HepG2 (cell line): ENCODE measurements around the gene HLA-G. TPM values are rescaled to one million over a fixed set of nuclear protein-coding genes. Genes with fewer than 3 reads are reported as not detected.
"Not testable (repeated sequence)": the region's sequence is repeated elsewhere in the genome, so short reads cannot be mapped to it uniquely, and the experiment has no call there.

Experiments
- ATAC-seq: fragments of 200-7000 bp; cut with Tn5 transposase; 3 replicates; pipeline ENCODE4 v1.9.1; 2020; ENCODE audit warnings: mild to moderate bottlenecking, moderate library complexity
- BruUV-seq: library from RNA; stranded (reverse); fragments of 400-500 nt; replicated peaks from 2 replicates; lab custom pipeline; 2021; lab: Mats Ljungman, UMichigan
- CTCF ChIA-PET: fragments of 300-600 bp; formaldehyde crosslinking; extraction: SDS; loops from one replicate; lab custom pipeline; 2021; ENCODE audit warnings: low total read pairs, inconsistent platforms, low intra/inter-chr PET ratio; lab: Yijun Ruan, JAX
- POLR2A ChIA-PET: fragments of 350-600 bp; sonication (Branson Sonifier 250); formaldehyde crosslinking; loops from one replicate; lab custom pipeline; 2020; ENCODE audit warnings: antibody characterized with exemption, inconsistent platforms; lab: Yijun Ruan, JAX
- DNase-seq: peaks from one replicate; pipeline ENCODE4 v3.0.0-alpha.2; 2015; ENCODE audit warnings: low spot score
- FAIRE-seq: peaks from 3 replicates; lab custom pipeline; 2011; peaks lifted over from hg19 to GRCh38; lab: Jason Lieb, UNC
- H2AFZ ChIP-seq: one replicate; pipeline ENCODE4 v1.6.1; 2011; ENCODE audit warnings: low read length, inconsistent platforms
- H3K27ac ChIP-seq: fragments of 300-600 bp; 3 replicates; pipeline ENCODE4 v1.8.0; 2011; ENCODE audit warnings: mixed run types, mild to moderate bottlenecking, mixed read lengths, low read length, inconsistent platforms; ENCODE audit not compliant: insufficient read depth; ENCODE audit errors: extremely low read length
- H3K27me3 ChIP-seq, 2 experiments: fragments of 200-600 bp in 1 of 2; 2 replicates in 1 of 2; 3 replicates in 1 of 2; pipeline versions ENCODE4 v1.6.0 to v1.8.0; 2011; ENCODE audit warnings: low read length in 2 of 2, mild to moderate bottlenecking in 2 of 2, moderate library complexity in 2 of 2, inconsistent platforms in 1 of 2; ENCODE audit not compliant: insufficient read depth in 2 of 2, control insufficient read depth in 1 of 2
- H3K36me3 ChIP-seq, 2 experiments: fragments of 200-600 bp in 1 of 2; replicated peaks in 1 of 2; 2 replicates in 1 of 2; 3 replicates in 1 of 2; pipeline versions ENCODE4 v1.5.1 to v1.8.0; 2011; ENCODE audit warnings: low read length in 2 of 2, inconsistent platforms in 1 of 2; ENCODE audit not compliant: insufficient read depth in 2 of 2, control insufficient read depth in 1 of 2
- H3K4me1 ChIP-seq: 2 replicates; pipeline ENCODE4 v1.5.1; 2012; ENCODE audit warnings: low read length, inconsistent platforms; ENCODE audit not compliant: insufficient read depth
- H3K4me2 ChIP-seq: 2 replicates; pipeline ENCODE4 v1.6.0; 2011; ENCODE audit warnings: low read depth, low read length, inconsistent platforms
- H3K4me3 ChIP-seq, 3 experiments: fragments of 200-600 bp in 1 of 3; sonication (generic), shearing (Covaris generic) in 1 of 3; replicated peaks in 1 of 3; 2 replicates each; pipeline ENCODE4 v1.5.1; 2011 to 2016; ENCODE audit warnings: low read length in 3 of 3, inconsistent platforms in 2 of 3, low read depth in 2 of 3, mild to moderate bottlenecking in 2 of 3, control low read depth in 1 of 3, mixed read lengths in 1 of 3; ENCODE audit not compliant: insufficient read depth in 1 of 3
- H3K79me2 ChIP-seq: one replicate; pipeline ENCODE4 v1.6.1; 2011; ENCODE audit warnings: low read length, inconsistent platforms; ENCODE audit not compliant: insufficient read depth
- H3K9ac ChIP-seq: 2 replicates; pipeline ENCODE4 v1.6.0; 2011; ENCODE audit warnings: mild to moderate bottlenecking, low read depth, low read length, inconsistent platforms; ENCODE audit not compliant: insufficient read depth
- H3K9me3 ChIP-seq: 2 replicates; pipeline ENCODE4 v1.5.1; 2012; ENCODE audit warnings: mild to moderate bottlenecking, low read length
- H4K20me1 ChIP-seq: 2 replicates; pipeline ENCODE4 v1.6.0; 2011; ENCODE audit warnings: inconsistent platforms, mild to moderate bottlenecking, low read length, moderate library complexity; ENCODE audit not compliant: insufficient read depth
- BORCS8-MEF2B ChIP-seq: sonication (generic); formaldehyde crosslinking; IDR thresholded peaks from 2 replicates; pipeline ENCODE4 v1.8.0; 2022; ENCODE audit warnings: mild to moderate bottlenecking, missing genetic modification reagents
- FOXA1 ChIP-seq, 2 experiments: fragments of 450-650 bp in 1 of 2; sonication (generic) in 1 of 2; formaldehyde crosslinking in 1 of 2; IDR thresholded peaks; 2 replicates each; pipeline versions ENCODE4 v1.4.0 to v1.6.1; 2016 to 2020; ENCODE audit warnings: missing genetic modification reagents in 1 of 2
- LCORL ChIP-seq, 2 experiments: fragments of 450-650 bp in 1 of 2; sonication (generic) in 1 of 2; formaldehyde crosslinking in 1 of 2; IDR thresholded peaks; 2 replicates each; pipeline versions ENCODE4 v1.5.0 to v1.6.1; 2017 to 2020; ENCODE audit warnings: antibody characterized with exemption in 1 of 2, missing genetic modification reagents in 1 of 2
- SIN3B ChIP-seq: fragments of 150-350 bp; IDR thresholded peaks from 2 replicates; pipeline ENCODE4 v1.6.1; 2014; ENCODE audit warnings: low read length
- ZNF281 ChIP-seq: sonication (generic); formaldehyde crosslinking; IDR thresholded peaks from 2 replicates; pipeline ENCODE4 v1.4.0; 2020; ENCODE audit warnings: missing genetic modification reagents, borderline replicate concordance
- WGBS: methylation state at CpG from one replicate; pipeline ENCODE4 v1.1.6; 2017; ENCODE audit warnings: low lambda C conversion rate; 5-methylcytosine and 5-hydroxymethylcytosine counted together
- in situ Hi-C: cut with HindIII; loops from 2 replicates; pipeline ENCODE4 v1.10.0; 2017; ENCODE audit warnings: low pct_unique_long_range_greater_than_20kb; ENCODE audit not compliant: extremely low pct_ligation_motif_present
- intact Hi-C: fragments of 100-400 bp; cut with micrococcal nuclease; formaldehyde crosslinking; loops from one replicate; pipeline ENCODE4 v1.10.0; 2022; ENCODE audit not compliant: unreplicated experiment
- polyA plus RNA-seq, 8 experiments: library from polyadenylated mRNA; depleted of rRNA in 3 of 8; stranded (reverse) in 7 of 8; unstranded in 1 of 8; fragments of >200 nt; fragmentation: Illumina TruSeq in 4 of 8; extraction: Trizol in 4 of 8; gene quantifications; 2 replicates each; pipeline versions ENCODE4 v1.2.1 to v1.2.3, GENCODE V29; 2011 to 2016; ENCODE audit warnings: low read depth in 4 of 8, missing spikeins in 1 of 8, mixed read lengths in 1 of 8; ENCODE audit not compliant: insufficient read depth in 1 of 8
- total RNA-seq, 5 experiments: library from RNA; depleted of rRNA; stranded (reverse); fragments of >200 nt; fragmentation: Illumina TruSeq; extraction: Trizol; gene quantifications; 2 replicates each; pipeline ENCODE4 v1.2.3, GENCODE V29; 2016; ENCODE audit warnings: low read depth in 1 of 5
- TF ChIP-seq, protein P1 (sequence below): IDR thresholded peaks from 2 replicates; pipeline ENCODE4 v1.4.0; 2020; ENCODE audit warnings: mild to moderate bottlenecking, missing genetic modification reagents

The HLA-G gene
- total and polyA plus RNA-seq, 2 of the 13 experiments (the other 11 are each of a cell fraction or from before 2014, with no cell fraction given) = 0.29 to 0.30 TPM

GRCh38 chr6:29827579-29828470 is at the start of gene HLA-G (continued):
- TF ChIP-seq SIN3B = no peak
- no peak for TF ChIP-seq BORCS8-MEF2B
- no peak for TF ChIP-seq LCORL (IDR thresholded peaks at IDR 0.05)
- TF ChIP-seq LCORL (CRISPR knock-in tag; IDR thresholded peaks at IDR 0.05) = no peak
- TF ChIP-seq, all 625 proteins: peak for 0

DNA sequence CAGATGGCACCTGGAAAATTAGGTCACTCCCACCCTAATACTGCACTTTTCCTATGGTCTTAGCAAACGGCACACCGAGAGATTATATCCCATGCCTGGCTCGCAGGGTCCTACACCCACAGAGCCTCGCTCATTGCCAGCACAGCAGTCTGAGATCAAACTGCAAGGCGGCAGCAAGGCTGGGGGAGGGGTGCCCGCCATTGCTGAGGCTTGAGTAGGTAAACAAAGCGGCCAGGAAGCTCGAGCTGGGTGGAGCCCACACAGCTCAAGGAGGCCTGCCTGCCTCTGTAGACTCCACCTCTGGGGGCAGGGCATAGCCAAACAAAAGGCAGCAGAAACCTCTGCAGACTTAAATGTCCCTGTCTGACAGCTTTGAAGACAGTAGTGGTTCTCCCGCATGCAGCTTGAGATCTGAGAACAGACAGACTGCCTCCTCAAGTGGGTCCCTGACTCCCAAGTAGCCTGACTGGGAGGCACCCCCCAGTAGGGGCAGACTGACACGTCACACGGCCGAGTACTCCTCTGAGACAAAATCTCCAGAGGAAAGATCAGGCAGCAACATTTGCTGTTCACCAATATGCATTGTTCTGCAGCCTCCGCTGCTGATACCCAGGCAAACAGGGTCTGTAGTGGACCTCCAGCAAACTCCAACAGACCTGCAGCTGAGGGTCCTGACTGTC is 47.5 kb upstream of the HLA-G start:
- H3K27ac ChIP-seq; CTCF ChIA-PET; BruUV-seq; DNase-seq; H3K4me1 ChIP-seq; FAIRE-seq; H3K9me3 ChIP-seq; intact Hi-C loops; ATAC-seq; H3K36me3 ChIP-seq; in situ Hi-C loops; POLR2A ChIA-PET; H3K79me2 ChIP-seq; H3K27me3 ChIP-seq; H4K20me1 ChIP-seq; H2AFZ ChIP-seq; H3K4me3 ChIP-seq; H3K9ac ChIP-seq; TF ChIP-seq FOXA1 (IDR thresholded peaks at IDR 0.05): not testable (repeated sequence)
- WGBS = 8% methylated on average over 5 of the region's 13 CpGs
- H3K4me2 ChIP-seq = 0 out of 2 replicates have a peak overlapping the region, but pooled peaks have one; percentile 23
- TF ChIP-seq ZNF281 (CRISPR knock-in tag) = peak; percentile 75
- TF ChIP-seq, protein P1, sequence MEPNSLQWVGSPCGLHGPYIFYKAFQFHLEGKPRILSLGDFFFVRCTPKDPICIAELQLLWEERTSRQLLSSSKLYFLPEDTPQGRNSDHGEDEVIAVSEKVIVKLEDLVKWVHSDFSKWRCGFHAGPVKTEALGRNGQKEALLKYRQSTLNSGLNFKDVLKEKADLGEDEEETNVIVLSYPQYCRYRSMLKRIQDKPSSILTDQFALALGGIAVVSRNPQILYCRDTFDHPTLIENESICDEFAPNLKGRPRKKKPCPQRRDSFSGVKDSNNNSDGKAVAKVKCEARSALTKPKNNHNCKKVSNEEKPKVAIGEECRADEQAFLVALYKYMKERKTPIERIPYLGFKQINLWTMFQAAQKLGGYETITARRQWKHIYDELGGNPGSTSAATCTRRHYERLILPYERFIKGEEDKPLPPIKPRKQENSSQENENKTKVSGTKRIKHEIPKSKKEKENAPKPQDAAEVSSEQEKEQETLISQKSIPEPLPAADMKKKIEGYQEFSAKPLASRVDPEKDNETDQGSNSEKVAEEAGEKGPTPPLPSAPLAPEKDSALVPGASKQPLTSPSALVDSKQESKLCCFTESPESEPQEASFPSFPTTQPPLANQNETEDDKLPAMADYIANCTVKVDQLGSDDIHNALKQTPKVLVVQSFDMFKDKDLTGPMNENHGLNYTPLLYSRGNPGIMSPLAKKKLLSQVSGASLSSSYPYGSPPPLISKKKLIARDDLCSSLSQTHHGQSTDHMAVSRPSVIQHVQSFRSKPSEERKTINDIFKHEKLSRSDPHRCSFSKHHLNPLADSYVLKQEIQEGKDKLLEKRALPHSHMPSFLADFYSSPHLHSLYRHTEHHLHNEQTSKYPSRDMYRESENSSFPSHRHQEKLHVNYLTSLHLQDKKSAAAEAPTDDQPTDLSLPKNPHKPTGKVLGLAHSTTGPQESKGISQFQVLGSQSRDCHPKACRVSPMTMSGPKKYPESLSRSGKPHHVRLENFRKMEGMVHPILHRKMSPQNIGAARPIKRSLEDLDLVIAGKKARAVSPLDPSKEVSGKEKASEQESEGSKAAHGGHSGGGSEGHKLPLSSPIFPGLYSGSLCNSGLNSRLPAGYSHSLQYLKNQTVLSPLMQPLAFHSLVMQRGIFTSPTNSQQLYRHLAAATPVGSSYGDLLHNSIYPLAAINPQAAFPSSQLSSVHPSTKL = peak; percentile 35; the same call in 1 of the 2 replicates
- peak; percentile 63; the same call in 1 of the 2 replicates for TF ChIP-seq FOXA1 (CRISPR knock-in tag; IDR thresholded peaks at IDR 0.05)
